NK-92 treated with Interleukin-12 subunit alpha and Interleukin-12 subunit beta, amount 100 ng/mL, for 24 hours (cell line): ENCODE measurements around the gene MAF.

Experiments used
- DNase-seq: peaks from one replicate; lab custom pipeline; 2025; lab: John Stamatoyannopoulos, UW

Gene MAF

DNA sequence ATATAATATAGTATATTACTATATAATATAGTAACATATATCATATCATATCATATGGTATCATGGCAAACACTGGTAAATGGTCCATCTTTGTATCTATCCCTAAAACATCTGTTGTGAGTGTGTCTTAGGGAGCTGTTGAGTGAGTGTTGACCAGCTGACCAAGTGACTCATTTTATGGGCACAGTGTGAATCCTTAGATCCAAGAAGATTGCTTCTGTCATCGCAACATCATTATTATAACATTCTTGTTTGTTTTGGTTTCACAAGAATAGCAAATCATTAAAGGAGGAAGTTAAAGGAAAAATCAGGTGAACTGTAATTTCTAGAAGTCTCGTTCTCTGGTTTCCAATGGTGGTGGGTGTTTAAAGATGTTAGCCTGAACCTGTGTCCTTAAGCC, 11.7 kb upstream of the MAF start:
- no peak for DNase-seq

DNA sequence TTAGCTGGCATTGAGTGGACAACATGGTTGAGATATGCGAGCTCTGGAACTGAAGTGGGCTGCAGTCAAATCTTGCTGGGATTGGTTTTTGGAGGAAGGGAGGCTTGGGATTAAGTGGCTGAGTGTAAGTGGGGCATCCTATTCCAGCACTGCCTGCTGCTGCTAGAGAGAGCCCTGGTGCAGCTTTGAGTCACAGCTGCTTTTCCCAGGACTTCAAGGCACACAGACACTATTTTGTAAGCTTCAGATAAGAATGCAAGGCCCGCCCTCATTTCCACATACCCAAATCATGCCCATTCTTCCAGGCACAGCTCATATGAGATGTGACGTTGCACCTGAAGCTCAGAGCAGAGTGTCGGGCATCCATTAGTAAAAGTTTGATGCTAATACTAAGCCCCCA, 10.2 kb upstream of the MAF start:
- DNase-seq: no peak

DNA sequence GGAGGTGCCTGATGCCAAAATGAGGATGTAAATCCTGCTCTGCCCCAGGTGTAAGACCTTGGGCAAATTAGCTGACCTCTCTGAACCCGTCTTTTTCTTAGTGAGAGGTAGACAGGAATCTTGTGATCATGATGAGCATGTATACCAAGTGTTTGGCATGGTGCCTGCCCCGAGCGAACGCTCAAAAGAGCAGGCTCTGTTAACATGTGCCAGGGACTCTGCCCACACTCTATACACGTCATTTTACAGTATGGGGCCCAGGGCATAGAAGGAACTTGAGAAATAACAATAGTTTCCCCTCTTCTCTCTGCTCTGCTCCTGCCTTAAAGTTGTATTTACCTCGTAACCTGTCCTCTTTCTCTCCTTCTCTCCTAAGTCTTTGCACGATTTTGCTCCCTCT, 9.3 kb upstream of the MAF start:
- DNase-seq: no peak

DNA sequence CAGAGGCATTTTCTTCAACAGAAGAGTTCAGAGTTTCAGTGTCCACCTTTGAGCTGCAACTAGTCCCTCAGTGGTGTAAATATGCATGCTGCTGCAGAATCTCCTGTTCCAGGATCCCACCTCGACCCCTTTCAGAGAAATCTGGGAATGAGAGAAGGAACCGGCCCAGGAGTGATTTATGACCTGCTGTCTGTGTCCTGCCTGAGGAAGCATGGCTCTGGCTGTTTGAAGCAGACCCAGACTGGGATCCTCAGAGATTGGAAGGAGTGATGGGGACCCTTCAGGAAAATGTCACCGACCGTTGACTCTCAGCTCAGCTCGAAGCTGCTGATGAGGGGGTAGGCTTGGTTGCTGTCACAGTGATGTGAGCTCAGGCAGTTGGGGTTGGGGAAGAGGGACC, 8.4 kb upstream of the MAF start:
- DNase-seq: no peak

DNA sequence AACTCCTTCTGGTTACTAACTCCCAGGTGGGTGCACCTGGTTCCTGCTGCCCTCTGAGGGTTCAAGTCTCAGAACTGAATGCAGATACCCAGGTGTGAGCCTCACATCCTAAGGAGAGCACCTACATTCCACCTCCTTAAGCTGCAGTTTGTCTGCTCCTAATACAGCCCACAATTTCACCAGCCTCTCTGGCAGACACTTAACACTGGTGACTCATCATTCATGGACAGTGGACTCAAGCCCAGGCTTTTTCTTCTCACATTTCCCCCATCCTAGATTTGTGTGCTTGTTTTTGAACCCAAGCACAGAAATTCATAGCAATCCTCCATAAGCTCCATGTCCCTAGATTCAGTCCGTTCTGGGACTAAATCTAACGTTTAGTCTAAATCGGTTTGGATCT, 7.0 kb upstream of the MAF start:
- no peak for DNase-seq

DNA sequence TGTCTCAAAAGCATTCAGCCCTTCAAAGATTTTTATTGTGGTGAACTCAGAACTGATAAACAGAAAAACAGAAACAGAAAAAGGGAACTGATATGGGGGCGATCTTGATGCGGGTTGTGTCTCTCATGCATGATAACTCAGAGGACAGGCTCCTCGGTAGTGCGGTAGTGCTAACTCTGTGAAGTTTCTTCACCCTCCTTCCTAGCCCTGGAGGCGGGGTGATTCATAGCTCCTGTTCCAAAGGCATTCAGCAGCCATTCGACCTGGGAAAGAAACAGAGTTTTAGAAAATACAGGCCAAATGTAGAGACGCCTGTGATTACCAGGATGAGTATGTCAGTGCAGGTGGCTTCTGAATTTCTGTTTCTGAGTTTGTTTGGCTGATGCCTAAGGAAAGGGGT, 5.5 kb upstream of the MAF start:
- DNase-seq: no peak

DNA sequence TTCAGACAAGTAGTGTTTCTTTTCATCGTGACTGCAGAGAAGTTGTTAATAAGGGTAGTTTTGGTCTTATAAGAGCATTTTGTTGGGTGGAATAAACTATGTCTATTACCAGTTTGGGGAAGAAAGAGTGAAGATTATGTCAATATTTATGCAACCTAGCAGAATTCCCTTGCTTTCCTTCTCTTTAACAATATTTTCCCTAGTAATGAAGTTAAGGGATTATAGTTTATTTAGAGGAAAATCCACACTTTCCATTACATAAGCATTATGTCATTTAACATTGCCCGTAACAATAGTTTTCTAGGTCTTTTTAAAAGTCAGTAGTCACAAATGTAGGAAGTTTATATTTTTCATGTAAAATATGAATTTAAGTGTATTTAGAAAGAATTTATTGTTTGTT, 2.5 kb upstream of the MAF start:
- no peak for DNase-seq

DNA sequence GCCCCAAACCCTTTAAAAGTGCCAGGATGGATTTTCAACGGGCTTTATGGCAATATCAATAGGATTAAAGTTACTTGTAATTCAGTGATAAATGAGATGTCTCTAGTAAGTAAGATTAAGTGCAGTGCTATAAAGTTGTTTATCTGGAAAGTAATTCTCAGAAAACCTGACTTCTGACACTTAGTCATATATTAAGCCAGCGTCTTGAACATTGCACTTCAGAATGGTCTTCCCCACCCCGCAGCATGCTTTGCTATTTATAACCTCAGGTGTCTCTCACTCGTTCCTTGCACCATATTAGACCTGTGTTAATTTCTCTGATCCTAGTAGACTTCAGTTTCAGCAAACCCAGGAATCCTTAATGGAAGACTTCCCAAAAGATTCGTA, 2.1 kb upstream of the MAF start:
- DNase-seq: peak; percentile 21

DNA sequence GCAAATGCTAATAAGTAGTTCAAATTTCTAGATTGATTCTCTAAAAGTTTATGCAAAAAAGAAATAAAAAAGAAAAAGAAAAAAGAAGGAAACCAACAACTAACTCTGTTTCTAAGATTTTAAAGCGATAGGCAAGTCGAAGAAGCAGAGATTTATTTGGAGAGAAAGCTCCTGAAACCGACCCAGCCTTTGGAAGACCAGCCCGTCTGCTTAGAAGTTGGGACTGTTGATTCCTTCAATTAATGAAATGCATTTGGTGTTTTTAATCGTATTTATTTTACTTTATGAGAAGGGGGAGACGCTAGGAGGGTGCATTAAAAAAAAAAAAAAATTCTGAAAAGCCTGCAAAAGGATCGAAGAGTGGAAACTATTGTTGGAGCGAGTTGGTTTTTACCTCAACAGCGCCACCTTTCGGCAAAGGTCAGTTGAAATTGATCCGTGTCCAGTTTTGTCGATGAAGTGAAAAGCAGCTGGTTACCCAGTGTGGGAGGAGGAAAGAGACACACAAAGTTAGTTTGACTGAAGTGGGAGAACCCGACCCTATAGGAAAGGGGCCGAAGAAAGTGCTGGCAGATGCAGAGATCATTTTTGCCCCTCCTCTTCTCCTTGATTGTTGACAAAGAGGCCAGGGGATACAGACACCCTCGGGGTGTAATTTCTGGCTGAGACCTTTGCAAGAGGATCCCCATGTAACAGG, 1.5 kb upstream of the MAF start:
- peak; percentile 62 for DNase-seq

DNA sequence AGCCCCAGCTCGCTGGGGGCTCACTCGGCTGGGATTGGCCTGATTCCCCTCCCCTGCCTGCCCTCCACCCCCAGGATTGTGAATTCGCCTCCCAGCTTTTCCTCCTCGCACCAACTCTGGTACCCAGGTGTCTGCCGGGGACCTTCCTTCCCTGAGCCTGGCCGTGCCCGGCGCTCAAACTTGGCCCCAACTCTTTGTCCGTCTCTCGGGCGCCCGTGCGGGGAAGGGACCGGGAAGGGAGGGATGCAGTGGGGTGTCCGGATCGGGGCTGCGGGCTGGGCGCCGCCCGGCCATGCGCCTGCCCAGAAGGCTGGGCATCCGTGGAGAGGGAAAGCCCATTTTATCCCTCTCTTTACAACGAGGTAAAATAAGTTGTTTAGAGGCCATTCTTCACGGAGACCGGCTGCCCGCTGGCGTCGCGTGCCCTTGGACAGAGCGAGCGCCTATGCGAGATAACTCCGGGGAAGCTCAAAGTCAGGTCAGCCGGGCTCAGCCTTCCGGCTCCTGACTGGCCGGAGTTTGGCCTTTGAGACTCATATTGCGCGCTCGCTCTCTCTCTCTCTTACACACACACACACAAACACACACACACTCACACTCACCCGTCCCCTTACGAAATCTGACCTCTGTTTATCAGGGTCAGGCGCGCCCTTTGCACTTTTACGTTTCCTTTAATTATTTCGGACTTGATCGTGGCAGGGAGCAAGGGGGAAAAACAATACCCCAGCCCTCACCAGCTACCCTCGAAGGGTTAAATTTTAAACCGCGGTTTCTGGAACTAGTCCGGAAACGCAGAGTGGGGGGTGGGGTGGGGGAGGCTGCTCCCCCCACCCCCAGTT, 774 bp upstream of the MAF start:
- DNase-seq: no peak

DNA sequence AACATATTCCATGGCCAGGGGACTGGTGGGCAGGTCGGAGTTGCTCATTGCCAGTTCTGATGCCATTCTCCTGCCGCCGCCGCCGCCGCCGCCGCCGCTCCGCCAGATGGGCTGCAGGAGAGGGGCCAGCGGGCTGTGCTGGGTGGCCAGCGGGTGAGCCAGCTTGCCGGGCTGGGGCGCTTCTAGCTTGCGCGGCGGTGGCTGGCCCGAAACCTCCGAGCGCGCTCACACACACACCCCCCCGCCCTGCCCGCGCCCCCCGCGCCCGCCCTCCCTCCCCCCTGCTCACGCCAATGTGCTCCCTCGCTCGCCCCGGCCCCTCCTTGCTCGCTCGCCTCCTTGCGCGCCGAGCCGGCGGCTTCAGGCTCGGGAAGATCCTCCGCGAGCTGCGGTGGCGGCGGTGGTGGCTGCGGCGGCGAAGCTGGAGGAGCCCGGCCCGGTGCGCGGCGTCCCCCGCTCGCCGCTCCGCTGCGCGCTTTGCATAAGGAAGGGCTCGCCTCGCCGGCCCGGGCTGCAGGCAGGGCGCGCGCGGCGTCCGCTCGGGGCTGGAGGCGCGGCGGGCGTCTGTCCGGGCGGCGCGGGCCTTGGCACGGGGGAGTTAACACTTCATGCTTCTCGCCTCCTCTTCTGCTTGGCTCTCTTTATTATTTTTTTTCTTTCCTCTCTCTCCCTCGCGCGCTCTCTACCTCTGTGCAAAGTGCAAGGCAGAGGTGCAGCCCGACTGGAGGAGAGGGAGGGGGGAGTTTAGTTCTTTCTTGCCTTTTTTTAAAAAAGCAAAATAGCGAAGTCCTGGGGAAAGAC, 500 bp downstream of the MAF start:
- DNase-seq: no peak

DNA sequence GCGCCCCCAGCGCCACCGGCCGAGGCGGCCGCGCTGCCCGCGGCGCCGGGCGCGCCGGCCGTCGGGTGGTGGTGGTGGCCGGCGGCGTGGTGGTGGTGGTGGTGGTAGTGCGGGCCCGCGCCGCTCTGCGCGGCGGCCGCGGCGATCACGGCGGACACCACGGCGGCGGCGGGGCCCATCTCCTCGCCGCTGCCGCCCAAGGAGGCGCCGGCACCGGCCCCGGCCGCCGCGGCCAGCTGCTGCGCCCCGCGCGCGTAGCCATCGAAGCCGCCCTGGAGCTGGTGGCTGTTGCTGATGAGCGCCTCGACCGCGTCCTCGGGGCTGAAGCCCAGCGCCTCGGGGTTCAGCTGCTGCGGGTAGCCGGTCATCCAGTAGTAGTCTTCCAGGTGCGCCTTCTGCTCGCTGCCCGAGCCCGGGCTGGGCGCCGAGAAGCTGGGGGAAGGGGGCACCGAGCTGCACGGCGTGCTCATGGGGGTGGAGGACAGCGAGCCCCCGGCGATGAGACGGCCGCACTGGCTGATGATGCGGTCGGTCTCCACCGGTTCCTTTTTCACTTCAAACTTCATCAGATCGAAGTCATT, 1.2 kb downstream of the MAF start:
- no peak for DNase-seq

DNA sequence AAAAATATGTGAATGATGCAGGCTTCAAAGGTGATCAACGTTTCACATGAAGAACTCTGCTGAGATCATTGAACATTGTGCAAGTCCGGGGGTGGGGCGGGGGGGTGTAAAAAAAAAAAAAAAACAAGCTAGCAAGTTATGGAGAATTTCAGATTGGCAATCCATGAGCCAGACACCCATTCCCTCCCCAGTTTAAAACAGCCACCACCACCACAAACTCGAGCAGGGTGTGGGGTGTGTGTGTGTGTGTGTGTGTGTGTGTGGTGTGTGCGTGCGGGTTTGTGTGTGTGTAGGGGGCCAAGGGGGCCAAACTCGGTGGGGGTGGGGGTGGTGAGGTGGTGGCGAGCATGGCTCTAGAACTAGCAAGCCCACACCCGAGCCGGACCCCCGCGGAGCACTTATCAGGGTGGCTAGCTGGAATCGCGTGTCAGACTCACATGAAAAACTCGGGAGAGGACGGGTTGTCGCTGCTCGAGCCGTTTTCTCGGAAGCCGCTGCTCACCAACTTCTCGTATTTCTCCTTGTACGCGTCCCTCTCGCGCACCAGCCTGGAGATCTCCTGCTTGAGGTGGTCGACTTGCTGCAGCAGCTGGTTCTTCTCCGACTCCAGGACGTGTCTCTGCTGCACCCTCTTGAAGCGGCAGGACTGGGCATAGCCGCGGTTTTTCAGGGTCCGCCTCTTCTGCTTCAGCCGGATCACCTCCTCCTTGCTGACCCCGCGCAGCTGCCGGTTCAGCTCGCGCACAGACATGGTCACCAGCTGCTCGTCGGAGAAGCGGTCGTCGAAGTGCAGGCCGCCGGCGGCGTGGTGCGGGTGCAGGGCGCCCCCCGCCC, 2.0 kb downstream of the MAF start:
- no peak for DNase-seq

DNA sequence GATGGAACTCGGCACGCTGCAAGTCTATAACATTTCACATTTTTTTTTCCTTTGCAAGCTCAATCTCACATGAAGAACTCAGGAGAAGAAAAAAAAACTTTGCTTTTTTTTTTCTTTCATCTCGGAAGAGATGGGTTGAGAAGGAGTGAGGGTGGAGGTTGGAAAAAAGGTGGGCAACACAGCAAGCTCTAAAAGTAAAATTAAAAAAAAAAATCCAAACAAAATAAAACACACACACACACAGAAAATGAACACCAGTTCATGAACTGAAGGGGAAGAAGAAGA, 2.5 kb downstream of the MAF start:
- no peak for DNase-seq

DNA sequence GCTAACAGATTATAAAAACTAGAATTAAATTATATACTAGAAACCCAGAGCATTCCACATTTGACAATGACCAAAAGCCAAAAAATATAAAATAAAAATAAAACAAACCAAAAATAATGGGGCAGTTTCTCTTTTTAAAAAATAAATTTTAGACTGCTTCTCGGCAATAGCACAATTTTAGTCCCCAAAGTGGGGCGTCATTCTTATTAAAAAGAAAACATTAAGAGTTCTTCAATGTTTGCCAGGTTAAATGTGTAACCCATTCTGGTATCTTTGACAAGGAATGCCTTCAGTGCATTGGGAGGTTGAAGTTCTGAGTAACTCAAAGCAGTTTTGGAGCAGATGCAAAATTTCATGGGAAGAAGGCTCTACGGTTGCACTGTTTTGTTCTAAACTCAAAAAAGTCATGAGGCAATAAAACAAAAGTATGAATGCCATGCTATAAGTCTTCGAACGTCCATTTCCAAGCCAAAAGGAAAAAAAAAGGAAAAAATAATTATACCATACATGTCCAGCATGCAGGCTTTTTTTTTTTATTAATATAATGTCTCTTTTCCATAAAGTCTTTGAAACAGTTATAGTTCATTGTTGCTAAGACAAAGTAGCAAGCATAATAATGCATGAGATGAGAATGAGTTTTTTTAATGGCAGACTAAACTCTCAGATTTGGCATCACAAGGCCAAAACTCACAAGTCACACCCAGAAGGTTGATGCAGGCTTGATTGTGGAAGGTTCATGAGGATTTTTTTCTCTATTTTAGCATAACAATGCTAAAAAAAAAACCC, 3.1 kb downstream of the MAF start:
- no peak for DNase-seq

DNA sequence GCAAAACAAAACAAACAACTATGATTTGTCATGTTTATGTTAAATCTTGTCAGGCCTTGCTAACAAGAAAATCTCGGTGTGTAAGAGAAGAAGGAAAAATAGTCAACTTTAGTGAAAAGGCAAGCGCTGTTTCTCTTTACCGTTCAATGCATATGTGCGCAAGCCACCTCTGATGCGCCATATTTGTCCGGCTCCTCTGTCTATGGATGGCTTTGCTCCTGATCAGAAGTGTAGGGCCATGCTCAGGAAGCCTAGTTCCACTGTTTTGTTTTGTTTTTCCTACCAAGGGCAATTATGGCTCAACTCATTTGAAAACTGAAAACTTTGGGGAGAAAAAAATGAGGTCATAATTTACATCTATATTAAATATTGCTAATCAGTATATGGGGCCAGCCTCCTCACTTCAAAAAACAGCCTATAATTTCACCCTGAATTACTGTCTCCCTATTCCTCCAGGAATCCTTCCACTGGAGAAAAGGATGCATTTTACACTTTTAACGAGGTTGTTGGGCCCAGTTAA, 4.5 kb downstream of the MAF start:
- no peak for DNase-seq

DNA sequence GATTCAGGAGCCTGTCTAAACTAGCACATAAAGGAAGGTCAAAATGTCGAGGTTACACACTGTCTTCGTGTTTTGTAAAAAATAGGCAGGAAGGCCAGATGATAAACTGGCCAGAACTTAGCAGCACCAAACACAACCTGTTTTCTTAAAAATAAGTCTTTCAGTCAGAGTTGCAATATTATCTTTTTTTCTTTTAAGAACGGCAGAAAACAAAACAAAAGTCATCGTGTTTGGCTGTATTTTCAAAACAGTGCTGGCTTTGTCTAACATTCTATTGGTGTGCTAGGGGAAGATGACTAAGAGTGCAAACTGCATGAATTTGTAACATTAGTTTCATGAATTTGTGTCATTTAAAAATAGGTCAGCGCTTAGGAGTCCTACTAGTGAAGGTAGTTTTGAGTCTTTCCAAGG, 5.3 kb downstream of the MAF start:
- no peak for DNase-seq

DNA sequence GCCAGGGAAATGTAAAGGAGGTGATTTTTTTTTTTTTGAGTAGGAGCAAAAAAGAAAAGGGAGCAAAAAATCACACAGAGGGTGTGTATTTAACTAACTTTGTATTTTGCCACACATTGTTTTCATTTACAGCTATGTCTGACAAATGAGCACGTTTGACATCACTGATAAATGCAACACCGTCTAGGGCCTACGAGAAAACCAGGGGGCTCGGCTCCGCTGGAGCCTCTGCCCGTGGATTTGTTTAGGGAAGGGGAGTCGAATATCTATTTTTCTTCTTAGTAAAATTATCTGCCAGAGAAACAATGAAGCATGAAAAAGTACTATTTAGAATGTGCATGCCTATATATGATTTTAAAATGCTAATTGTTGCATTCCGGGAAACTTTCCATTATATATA, 6.8 kb downstream of the MAF start:
- DNase-seq: no peak

DNA sequence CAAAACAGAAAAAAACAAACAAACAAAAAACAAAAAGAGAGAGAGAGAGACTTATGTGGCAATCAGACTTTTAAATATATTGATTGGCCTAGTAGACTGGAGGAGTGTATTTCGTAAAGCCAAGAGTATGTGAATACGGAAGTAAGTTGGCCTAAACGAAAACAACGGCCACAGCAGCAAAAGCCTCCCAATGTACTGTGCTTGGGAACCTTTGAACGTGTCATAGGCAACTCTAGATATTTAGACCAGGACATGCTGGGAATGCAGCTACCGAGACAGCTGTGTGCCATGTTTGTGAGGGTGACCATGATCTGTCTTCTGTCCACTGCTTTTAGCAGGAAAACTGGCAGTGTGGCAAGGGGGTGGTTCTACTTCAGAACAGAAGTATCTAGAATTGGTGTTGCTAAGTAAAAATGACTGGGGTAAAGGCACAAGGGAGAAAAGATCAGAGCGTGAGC, 7.4 kb downstream of the MAF start:
- no peak for DNase-seq

DNA sequence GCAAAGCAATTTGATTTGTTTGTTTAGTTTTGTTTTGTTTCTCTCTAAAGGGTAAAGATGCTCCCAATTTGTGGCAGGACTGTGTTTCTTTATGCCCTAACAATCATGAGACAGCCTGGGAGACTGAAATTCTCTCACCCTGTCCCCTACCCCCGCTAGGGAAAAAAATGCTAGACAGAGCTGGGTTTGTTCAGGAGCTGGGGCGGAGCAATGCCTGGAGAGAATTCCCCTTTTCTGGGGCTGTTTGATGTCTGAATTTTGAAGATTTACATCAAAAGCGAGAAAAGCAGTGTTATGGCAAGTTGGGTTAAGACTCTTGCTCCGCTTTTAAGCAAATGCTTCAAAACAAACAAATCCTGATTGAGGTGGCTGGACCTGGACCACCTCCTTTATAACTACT, 8.4 kb downstream of the MAF start:
- no peak for DNase-seq

DNA sequence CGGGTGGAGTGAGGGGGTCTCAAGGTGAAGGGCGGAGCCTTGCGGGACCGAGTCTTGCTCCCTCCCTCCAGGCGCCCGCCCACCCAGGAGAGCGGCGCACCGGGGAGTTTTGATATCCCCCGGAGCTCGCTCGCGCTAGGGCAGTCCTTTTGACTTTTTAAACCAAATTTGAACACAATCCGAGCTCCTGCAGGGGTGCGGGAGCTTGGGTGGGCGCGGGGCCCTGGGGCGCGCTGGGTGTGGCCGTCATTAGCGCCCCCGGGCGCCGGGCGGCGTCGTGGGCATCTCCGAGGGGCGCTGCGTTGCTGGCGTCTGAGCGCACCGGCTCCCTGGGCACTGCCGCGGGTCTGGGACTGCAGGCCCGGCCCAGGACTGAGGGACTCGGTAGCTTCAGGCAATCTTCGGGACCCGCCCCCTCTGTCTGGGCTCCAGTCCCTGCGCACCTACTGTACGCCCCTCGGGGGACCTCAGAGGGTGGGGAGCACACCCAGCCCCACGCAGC, 10.9 kb downstream of the MAF start:
- no peak for DNase-seq
